ENCODE measurements around the gene YPEL1. TPM values are rescaled to one million over a fixed set of nuclear protein-coding genes. Genes with fewer than 3 reads are reported as not detected.

Gene YPEL1
- total and polyA plus RNA-seq, 2 of the 13 experiments (the other 11 are each of a cell fraction or from before 2014, with no cell fraction given), result 0.33 to 2.5 TPM

GRCh38 chr22:21735200-21736083 is at the start of gene YPEL1 (continued):
- TF ChIP-seq IRF1 (CRISPR knock-in tag; IDR thresholded peaks at IDR 0.05; ENCODE audit: low read depth) (no peak), GRHL1 (CRISPR knock-in tag; conservative IDR thresholded peaks at IDR 0.05) (no peak), THYN1 (CRISPR knock-in tag; IDR thresholded peaks at IDR 0.05; ENCODE audit: borderline replicate concordance, low read depth) (no peak), ZNF530 (CRISPR knock-in tag; IDR thresholded peaks at IDR 0.05; ENCODE audit: low read depth) (no peak), CC2D1A (CRISPR knock-in tag; IDR thresholded peaks at IDR 0.05) (no peak), TFE3 (CRISPR knock-in tag; IDR thresholded peaks at IDR 0.05) (peak; percentile 39; the same call in 1 of the 2 replicates), ZMAT3 (CRISPR knock-in tag; conservative IDR thresholded peaks at IDR 0.05) (peak; percentile 88; the same call in 1 of the 2 replicates), ZNF562 (CRISPR knock-in tag; IDR thresholded peaks at IDR 0.05; ENCODE audit: borderline replicate concordance) (peak; percentile 75; the same call in 1 of the 2 replicates), SRF (IDR thresholded peaks at IDR 0.05; ENCODE audit: low read depth, low read length) (no peak), BCL6 (CRISPR knock-in tag; IDR thresholded peaks at IDR 0.05) (no peak), IKZF5 (CRISPR knock-in tag; IDR thresholded peaks at IDR 0.05) (no peak), ARHGAP35 (CRISPR knock-in tag; IDR thresholded peaks at IDR 0.05; ENCODE audit: borderline replicate concordance) (no peak), RXRA (CRISPR knock-in tag; IDR thresholded peaks at IDR 0.05) (no peak), KMT2B (CRISPR knock-in tag; IDR thresholded peaks at IDR 0.05) (no peak), ZNF12 (CRISPR knock-in tag; IDR thresholded peaks at IDR 0.05) (no peak), ZSCAN12 (CRISPR knock-in tag; IDR thresholded peaks at IDR 0.05) (0 out of 2 replicates have a peak, but pooled peaks have one; percentile 36), ZNF639 (CRISPR knock-in tag; conservative IDR thresholded peaks at IDR 0.05) (no peak; the same call in 1 of the 2 replicates), ZNF17 (CRISPR knock-in tag; IDR thresholded peaks at IDR 0.05) (no peak), CBX5 (CRISPR knock-in tag; IDR thresholded peaks at IDR 0.05; ENCODE audit: borderline replicate concordance) (no peak), KDM3A (CRISPR knock-in tag; IDR thresholded peaks at IDR 0.05; ENCODE audit: low read depth) (no peak), ZNF737 (CRISPR knock-in tag; IDR thresholded peaks at IDR 0.05; ENCODE audit: borderline replicate concordance) (no peak), ZFAT (CRISPR knock-in tag; conservative IDR thresholded peaks at IDR 0.05) (0 out of 2 replicates have a peak, but pooled peaks have one; percentile 37), IRF2 (CRISPR knock-in tag; IDR thresholded peaks at IDR 0.05) (no peak), NR2F1 (CRISPR knock-in tag; IDR thresholded peaks at IDR 0.05) (no peak)

Measured in HepG2 (cell line).